Measurements from ENCODE around the gene DNAAF1. TPM values are rescaled to one million over a fixed set of nuclear protein-coding genes. Genes with fewer than 3 reads are reported as not detected.
A peak's percentile ranks its signal among the peaks of the same experiment; 100 is the strongest.

The DNAAF1 gene
- total RNA-seq, 4 donors from 2014 or later = not detected

GRCh38 chr16:84141143-84141670 lies 3.9 kb upstream of the DNAAF1 start:
- H3K4me3 ChIP-seq = no peak overlapping the region
- no peak for DNase-seq
- H3K36me3 ChIP-seq = no peaks in the 10 kb centered on the region
- in situ Hi-C loops (cut with MboI; ENCODE audit: low pct_ligation_motif_present in 1 of 4, low pct_unique_long_range_greater_than_20kb in 1 of 4, low sequenced_read_pairs in 3 of 4) (no loop called here), intact Hi-C loops (cut with DNase I; ENCODE audit: low total_unique reads) (no loop called here)
- TF ChIP-seq POLR2AphosphoS5 (IDR thresholded peaks at IDR 0.05) = no peak
- no peak for TF ChIP-seq EP300 (IDR thresholded peaks at IDR 0.05; ENCODE audit: low read depth)
- TF ChIP-seq POLR2A (IDR thresholded peaks at IDR 0.05) = no peak
- no peak for TF ChIP-seq CTCF (IDR thresholded peaks at IDR 0.05)
- no peaks in the 10 kb centered on the region for H3K27me3 ChIP-seq
- peaks cover 3 to 14% (median 12%) of the 10 kb centered on the region in 4 donors for H3K4me1 ChIP-seq
- 70 to 90% methylated on average over 3 to 13 of the region's 13 CpGs for WGBS, 2 donors (ENCODE audit: low coverage in 1 of 2)
- no peak overlapping the region for H3K27ac ChIP-seq
- no peaks in the 10 kb centered on the region for H3K9me3 ChIP-seq

GRCh38 chr16:84143081-84143480 lies 2.0 kb upstream of the DNAAF1 start:
- DNase-seq = no peak
- H3K36me3 ChIP-seq = no peaks in the 10 kb centered on the region
- H3K27ac ChIP-seq = no peak overlapping the region
- H3K27me3 ChIP-seq = no peaks in the 10 kb centered on the region
- no peak overlapping the region for H3K4me3 ChIP-seq
- intact Hi-C loops (cut with DNase I; ENCODE audit: low total_unique reads) = no loop called here
- 100% methylated on average over 1 of the region's 1 CpG for WGBS, 2 donors (ENCODE audit: low coverage in 1 of 2)
- TF ChIP-seq POLR2A (IDR thresholded peaks at IDR 0.05) (no peak), CTCF (IDR thresholded peaks at IDR 0.05) (no peak), EP300 (IDR thresholded peaks at IDR 0.05; ENCODE audit: low read depth) (no peak), POLR2AphosphoS5 (IDR thresholded peaks at IDR 0.05) (no peak)
- peaks cover 3 to 14% (median 12%) of the 10 kb centered on the region in 4 donors for H3K4me1 ChIP-seq
- in situ Hi-C loops (cut with MboI; ENCODE audit: low pct_ligation_motif_present in 1 of 4, low pct_unique_long_range_greater_than_20kb in 1 of 4, low sequenced_read_pairs in 3 of 4) = no loop called here
- no peaks in the 10 kb centered on the region for H3K9me3 ChIP-seq

GRCh38 chr16:84143784-84144199 lies 1.3 kb upstream of the DNAAF1 start:
- no peaks in the 10 kb centered on the region for H3K9me3 ChIP-seq
- H3K27me3 ChIP-seq = no peaks in the 10 kb centered on the region
- in situ Hi-C loops (cut with MboI; ENCODE audit: low pct_ligation_motif_present in 1 of 4, low pct_unique_long_range_greater_than_20kb in 1 of 4, low sequenced_read_pairs in 3 of 4) = no loop called here
- 31 to 40% methylated on average over 1 to 13 of the region's 13 CpGs for WGBS, 2 donors (ENCODE audit: low coverage in 1 of 2)
- H3K4me3 ChIP-seq = peak overlapping the region in 3 of 4 donors; percentile 91 to 98 (median 97)
- TF ChIP-seq POLR2A (IDR thresholded peaks at IDR 0.05) (no peak), CTCF (IDR thresholded peaks at IDR 0.05) (no peak)
- no peak for DNase-seq
- intact Hi-C loops (cut with DNase I; ENCODE audit: low total_unique reads) = no loop called here
- H3K27ac ChIP-seq = peak overlapping the region in 1 of 4 donors; percentile 87
- H3K4me1 ChIP-seq = peaks cover 3 to 14% (median 12%) of the 10 kb centered on the region in 4 donors
- no peaks in the 10 kb centered on the region for H3K36me3 ChIP-seq

GRCh38 chr16:84144209-84144858 lies 774 bp upstream of the DNAAF1 start:
- Histone ChIP-seq H3K36me3 (no peaks in the 10 kb centered on the region), H3K4me1 (peaks cover 3 to 14% (median 12%) of the 10 kb centered on the region in 4 donors), H3K27me3 (no peaks in the 10 kb centered on the region), H3K9me3 (no peaks in the 10 kb centered on the region), H3K4me3 (peak overlapping the region; percentile 91 to 99 (median 98)), H3K27ac (peak overlapping the region; percentile 81 to 89 (median 86))
- 1 to 20% methylated on average over 1 to 38 of the region's 39 CpGs for WGBS, 2 donors (ENCODE audit: low coverage in 1 of 2)
- in situ Hi-C loops (cut with MboI; ENCODE audit: low pct_ligation_motif_present in 1 of 4, low pct_unique_long_range_greater_than_20kb in 1 of 4, low sequenced_read_pairs in 3 of 4) (no loop called here), intact Hi-C loops (cut with DNase I; ENCODE audit: low total_unique reads) (no loop called here)
- TF ChIP-seq CTCF (IDR thresholded peaks at IDR 0.05) = no peak
- no peak for TF ChIP-seq POLR2AphosphoS5 (IDR thresholded peaks at IDR 0.05)
- no peak for TF ChIP-seq EP300 (IDR thresholded peaks at IDR 0.05; ENCODE audit: low read depth)
- TF ChIP-seq POLR2A (IDR thresholded peaks at IDR 0.05) = no peak
- DNase-seq = peak; percentile 33

Measured in transverse colon (tissue), 4 donors.